IPS-15b (cell line): ENCODE data around the gene C2orf80.
"Not testable (repeated sequence)": the region's sequence is repeated elsewhere in the genome, so short reads cannot be mapped to it uniquely, and the experiment has no call there.

ENCODE experiments used
- H3K27me3 ChIP-seq: one replicate; pipeline ENCODE4 v1.6.1; 2013; ENCODE audit warnings: low read length; ENCODE audit not compliant: control insufficient read depth, insufficient read depth
- H3K36me3 ChIP-seq: one replicate; pipeline ENCODE4 v1.6.1; 2013; ENCODE audit warnings: low read length; ENCODE audit not compliant: control insufficient read depth, insufficient read depth
- H3K4me1 ChIP-seq: one replicate; pipeline ENCODE4 v1.6.1; 2013; ENCODE audit warnings: mild to moderate bottlenecking, low read length; ENCODE audit not compliant: control insufficient read depth, insufficient read depth
- H3K4me3 ChIP-seq: one replicate; pipeline ENCODE4 v1.5.1; 2013; ENCODE audit warnings: low read depth, low read length
- H3K9ac ChIP-seq: one replicate; pipeline ENCODE4 v1.6.1; 2013; ENCODE audit warnings: low read depth, mild to moderate bottlenecking, low read length
- H3K9me3 ChIP-seq: one replicate; pipeline ENCODE4 v1.6.1; 2013; ENCODE audit warnings: mild to moderate bottlenecking, low read length; ENCODE audit not compliant: control insufficient read depth, insufficient read depth

C2orf80 gene

DNA sequence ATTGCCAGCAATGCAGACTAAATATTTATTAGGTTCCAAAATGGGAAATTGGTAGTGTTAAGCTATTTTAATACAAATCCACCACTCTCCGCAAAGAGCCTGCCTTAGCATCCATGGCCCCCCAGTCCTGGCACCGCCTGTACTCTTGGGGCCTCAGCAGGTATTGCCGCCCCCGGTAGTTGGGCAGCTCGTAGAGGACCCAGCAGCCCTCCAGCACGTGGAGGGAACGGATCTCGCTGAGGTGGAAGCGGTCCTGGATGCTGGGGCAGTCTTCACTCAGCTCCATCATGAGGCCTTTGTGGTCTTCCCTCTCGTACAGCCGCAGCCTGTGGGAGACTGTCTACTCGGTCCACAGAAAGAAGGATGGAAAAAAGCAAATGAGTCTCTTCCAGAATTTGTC lies 61.7 kb downstream of the C2orf80 start:
- no peak overlapping the region for H3K4me3 ChIP-seq
- peaks cover 3% of the 10 kb centered on the region for H3K4me1 ChIP-seq
- H3K9me3 ChIP-seq: no peaks in the 10 kb centered on the region
- H3K27me3 ChIP-seq: peaks cover 3% of the 10 kb centered on the region
- no peaks in the 10 kb centered on the region for H3K36me3 ChIP-seq
- H3K9ac ChIP-seq: no peak overlapping the region

DNA sequence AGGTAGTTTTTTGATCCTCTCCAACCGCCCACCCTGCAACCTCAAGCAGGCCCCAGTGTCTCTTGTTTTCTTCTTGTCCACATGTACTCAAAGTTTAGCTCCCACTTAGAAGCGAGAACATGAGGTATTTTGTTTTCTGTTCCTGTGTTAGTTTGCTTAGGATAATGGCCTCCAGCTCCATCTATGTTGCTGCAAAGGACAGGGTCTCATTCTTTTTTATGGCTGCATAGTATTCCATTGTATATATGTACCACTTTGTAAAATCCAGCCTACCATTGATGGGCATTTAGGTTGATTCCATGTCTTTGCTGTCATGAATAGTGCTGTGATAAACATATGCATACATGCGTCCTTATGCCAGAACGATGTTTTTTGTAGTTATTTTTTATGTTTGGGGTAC lies 62.7 kb downstream of the C2orf80 start:
- no peaks in the 10 kb centered on the region for H3K9me3 ChIP-seq
- H3K36me3 ChIP-seq: no peaks in the 10 kb centered on the region
- peaks cover 3% of the 10 kb centered on the region for H3K4me1 ChIP-seq
- peaks cover 3% of the 10 kb centered on the region for H3K27me3 ChIP-seq
- H3K4me3 ChIP-seq: no peak overlapping the region
- H3K9ac ChIP-seq: no peak overlapping the region

DNA sequence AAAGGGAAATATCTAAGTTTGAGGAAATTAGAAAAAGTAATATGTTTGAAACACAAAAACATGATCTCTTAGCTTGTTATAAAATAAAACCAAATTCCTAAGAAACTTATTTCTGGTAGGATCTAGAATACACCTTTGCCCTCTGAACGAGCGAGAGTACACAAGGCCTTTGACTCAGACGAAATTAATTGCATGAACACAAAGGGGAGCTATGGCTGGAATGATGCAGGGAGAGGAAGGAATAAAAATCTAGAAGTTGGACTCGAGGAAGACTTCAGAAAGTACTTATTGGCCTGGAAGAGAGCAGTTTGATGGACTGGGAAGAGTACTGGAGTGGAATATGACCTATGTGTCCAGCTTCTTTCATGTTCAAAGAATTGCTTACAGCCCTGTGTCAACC lies 64.6 kb downstream of the C2orf80 start:
- H3K4me3 ChIP-seq: no peak overlapping the region
- H3K9ac ChIP-seq: no peak overlapping the region
- H3K9me3 ChIP-seq: no peaks in the 10 kb centered on the region
- peaks cover 3% of the 10 kb centered on the region for H3K27me3 ChIP-seq
- H3K4me1 ChIP-seq: peaks cover 3% of the 10 kb centered on the region
- no peaks in the 10 kb centered on the region for H3K36me3 ChIP-seq

GRCh38 chr2:208124013-208124715 lies 65.7 kb downstream of the C2orf80 start, which contains the start of gene CRYGD:
TSS of gene CRYGD (minus strand) at chr2:208124524. CDS start at chr2:208124473, 51 bp downstream.
- not testable (repeated sequence) for H3K9me3 ChIP-seq, H3K36me3 ChIP-seq, H3K27me3 ChIP-seq, H3K9ac ChIP-seq, H3K4me1 ChIP-seq
- peak within 1 kb of the TSS; percentile 45 for H3K4me3 ChIP-seq

DNA sequence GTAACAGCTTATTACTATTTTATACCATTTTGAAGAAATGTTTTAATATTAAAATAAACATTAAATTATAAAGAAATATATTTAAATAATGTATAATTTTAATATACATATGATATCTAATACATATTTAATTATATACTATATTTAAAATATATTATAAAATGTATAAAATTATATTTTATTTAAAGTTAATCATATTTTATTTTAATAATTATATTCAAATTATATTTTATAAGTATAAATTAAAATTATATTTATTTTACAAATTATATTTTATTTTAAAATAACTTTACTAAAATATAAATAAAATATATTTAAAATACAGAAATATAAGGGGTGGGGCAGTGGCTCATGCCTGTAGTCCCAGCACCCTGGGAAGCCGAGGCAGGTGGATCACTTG lies 67.6 kb downstream of the C2orf80 start:
- H3K27me3 ChIP-seq: peaks cover 3% of the 10 kb centered on the region
- no peaks in the 10 kb centered on the region for H3K36me3 ChIP-seq

GRCh38 chr2:208118918-208119317 lies 70.9 kb downstream of the C2orf80 start:
- Histone ChIP-seq H3K9me3 (no peaks in the 10 kb centered on the region), H3K4me1 (peaks cover 3% of the 10 kb centered on the region), H3K9ac (no peak overlapping the region), H3K36me3 (no peaks in the 10 kb centered on the region), H3K4me3 (no peak overlapping the region), H3K27me3 (peaks cover 3% of the 10 kb centered on the region)

More for the DNA sequence above, 67.6 kb downstream of the C2orf80 start:
- no peak overlapping the region for H3K9ac ChIP-seq
- no peaks in the 10 kb centered on the region for H3K9me3 ChIP-seq
- H3K4me1 ChIP-seq: peaks cover 3% of the 10 kb centered on the region
- H3K4me3 ChIP-seq: no peak overlapping the region

DNA sequence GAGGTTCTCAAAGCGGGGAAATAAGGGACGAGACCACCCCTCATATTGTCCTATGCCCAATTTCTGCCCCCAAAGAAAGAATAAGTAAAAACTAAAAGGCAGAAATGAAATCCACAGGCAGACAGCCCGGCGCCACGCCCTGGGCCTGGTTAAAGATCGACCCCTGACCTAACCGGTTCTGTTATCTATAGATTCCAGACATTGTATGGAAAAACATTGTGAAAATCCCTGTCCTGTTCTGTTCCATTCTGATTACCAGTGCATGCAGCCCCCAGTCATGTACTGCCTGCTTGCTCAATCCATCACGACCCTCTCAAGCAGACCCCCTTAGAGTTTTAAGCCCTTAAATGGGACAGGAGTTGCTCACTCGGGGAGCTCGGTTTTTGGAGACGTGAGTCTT lies 72.4 kb downstream of the C2orf80 start:
- not testable (repeated sequence) for H3K36me3 ChIP-seq, H3K4me3 ChIP-seq, H3K27me3 ChIP-seq, H3K9ac ChIP-seq, H3K9me3 ChIP-seq
- H3K4me1 ChIP-seq: peaks cover 11% of the 10 kb centered on the region
